Stimulated activated CD8-positive, alpha-beta memory T cell treated with anti-CD3 and anti-CD28 coated beads, Interleukin-7, amount 100 ng/mL, for 48 hours (primary cell): ENCODE measurements around the gene RSKR.
"Not testable (repeated sequence)": the region's sequence is repeated elsewhere in the genome, so short reads cannot be mapped to it uniquely, and the experiment has no call there.

Experiments
- DNase-seq, 2 donors: peaks; one replicate each; pipeline ENCODE4 v3.0.0-alpha.2; 2020; ENCODE audit warnings: low read depth in 1 of 2; ENCODE audit errors: extremely low read depth in 1 of 2

RSKR gene

DNA sequence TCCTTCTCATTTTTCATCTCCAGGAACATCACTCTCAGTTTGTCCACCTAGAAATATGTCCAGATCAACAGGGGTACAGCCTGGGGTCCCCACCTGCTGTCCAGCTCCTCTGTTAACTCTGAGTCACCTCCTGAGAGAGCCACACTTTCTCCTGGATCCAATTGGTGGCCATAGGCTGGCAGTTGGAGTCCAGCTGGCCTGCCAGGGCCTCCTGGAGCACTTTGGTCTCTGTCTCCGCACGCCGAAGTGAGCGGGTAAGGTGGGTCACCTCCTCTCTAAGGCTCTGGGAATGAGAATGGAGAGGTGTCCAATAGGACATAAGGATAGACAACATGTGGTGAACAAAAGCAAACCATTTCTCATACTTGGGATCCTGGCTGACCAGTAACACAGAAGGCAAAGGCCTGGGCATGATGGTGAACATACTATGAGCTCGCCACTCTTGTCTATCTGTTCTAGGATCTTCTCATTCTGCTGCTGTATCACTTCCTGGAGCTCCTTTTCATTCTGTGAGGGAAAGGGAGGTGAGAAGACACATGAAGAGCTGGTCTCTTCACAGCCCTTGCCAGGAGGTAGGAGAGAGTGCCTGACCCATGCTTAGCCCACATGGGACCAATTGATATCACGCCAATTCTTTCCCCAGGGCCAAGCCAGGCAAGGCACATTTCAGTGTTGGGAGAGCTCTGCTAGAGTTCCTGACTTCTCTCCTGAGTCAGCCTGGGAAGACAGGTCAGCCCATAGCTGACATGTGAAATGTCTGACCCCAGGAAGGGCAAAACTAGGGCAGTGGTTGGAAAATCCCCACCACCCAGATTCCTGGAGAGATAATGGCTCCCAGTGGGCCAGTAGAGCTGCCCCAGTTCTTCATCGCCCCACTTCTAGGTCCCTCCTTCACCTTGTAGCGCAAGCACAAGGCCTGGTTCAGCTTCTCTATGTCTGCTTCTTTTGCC is 35.5 kb downstream of the RSKR start:
- no peak for DNase-seq

DNA sequence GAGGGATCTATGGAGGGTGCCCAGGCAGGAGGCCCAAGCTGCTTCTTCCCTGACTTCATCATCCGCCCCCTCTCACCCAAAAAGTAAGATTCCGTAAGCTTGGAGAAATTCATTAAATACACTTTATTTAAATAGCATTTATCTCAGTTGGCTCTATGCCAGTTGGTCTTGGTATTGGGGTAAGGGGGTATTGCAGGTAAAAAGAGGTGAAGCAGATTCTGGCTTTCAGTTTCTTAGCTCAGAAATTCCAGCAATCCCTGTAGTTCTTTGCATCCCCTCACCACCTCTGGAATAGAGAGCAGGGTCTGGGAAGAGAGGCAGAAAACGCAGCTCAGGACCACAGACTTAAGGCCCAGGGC is 36.5 kb downstream of the RSKR start:
- no peak for DNase-seq

DNA sequence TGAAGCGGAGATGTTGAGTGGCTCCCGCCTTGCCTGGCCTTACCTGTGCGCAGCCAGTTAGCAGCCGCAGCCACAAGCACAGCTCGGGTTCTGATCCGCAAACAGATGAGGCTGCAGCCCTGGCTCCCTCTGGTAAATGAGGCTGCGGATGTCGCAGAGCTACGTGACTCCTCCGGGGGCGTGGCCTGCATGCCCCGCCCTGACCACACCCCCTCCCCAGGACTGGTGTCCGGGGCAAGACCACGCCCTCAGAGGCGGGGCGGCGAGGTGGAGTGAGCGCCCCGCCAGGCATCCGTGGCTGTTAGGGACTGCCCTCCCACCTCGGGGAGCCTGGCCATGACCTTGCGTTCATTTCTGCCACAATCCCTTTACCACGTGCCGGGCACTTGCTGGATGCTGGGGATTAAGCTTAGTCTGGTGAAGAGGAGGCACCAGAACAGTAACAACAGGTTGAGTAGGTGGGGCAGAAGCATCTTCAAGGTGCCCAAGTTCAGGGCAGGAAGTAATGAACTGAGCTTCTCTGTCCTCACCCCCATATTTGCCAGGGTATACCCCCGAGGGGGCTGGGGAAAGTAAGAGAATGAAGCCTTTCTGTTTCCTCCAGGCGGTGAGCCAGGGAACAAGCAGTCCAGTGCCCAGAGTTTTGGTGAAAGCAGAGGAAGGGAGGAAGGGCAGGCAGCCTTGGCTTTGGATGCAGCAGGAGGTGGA is 37.1 kb downstream of the RSKR start, which contains the start of gene ALDOC:
TSS of gene ALDOC (minus strand) at position 138 of the 708 bp plus-strand sequence. CDS start 1,363 bp downstream, outside the sequence.
- DNase-seq, result peak; percentile 92 to 96

DNA sequence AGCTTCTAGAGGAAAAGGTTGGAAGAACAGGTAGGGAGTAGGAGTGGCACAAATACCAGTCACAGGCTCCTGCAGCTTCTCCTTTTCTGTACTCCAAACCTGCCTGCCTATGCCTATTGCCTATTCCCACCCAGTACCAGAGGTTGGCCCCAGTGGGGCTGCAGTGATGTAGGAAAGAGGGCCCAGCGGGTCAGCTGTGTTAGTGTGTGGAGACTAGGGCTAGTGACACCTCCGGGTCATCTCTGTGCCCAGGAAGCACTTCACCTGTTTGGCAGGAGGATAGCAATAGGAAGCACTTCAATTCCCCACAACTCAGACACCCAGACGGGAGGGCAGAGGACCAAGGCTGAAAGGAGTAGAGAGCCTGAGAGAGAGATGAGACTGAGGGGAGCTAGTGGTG is 38.0 kb downstream of the RSKR start:
- not testable (repeated sequence) for DNase-seq

DNA sequence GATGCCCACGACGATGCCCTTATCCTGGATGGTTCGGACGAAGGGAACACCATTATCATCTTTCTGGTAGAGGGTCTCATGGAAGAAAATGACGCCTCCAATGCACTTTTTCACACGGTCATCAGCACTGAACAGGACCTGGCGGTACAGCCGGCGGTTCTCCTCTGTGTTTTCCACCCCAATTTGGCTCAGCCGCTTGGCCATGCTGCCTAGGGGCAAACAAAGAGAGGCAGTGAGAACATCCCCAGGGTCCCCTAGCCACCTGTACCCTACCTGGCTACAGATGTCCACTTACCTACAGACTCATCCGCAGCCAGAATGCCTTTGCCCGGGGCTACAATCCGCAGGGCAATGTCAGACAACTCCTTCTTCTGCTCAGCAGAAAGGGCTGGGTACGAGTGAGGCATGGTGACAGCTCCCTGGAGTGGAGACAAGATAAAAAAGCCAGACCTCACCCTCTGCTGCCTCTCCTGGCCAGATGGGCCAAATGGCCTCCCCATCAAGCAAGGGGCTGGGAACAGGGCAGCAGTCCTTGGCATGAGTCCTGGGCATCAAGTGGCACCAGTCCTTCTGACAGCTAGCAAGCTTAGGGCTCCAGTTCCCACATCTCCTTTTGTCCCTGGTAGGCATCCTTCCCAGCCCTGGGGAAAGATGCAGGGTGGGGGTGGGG is 38.7 kb downstream of the RSKR start:
- no peak for DNase-seq

DNA sequence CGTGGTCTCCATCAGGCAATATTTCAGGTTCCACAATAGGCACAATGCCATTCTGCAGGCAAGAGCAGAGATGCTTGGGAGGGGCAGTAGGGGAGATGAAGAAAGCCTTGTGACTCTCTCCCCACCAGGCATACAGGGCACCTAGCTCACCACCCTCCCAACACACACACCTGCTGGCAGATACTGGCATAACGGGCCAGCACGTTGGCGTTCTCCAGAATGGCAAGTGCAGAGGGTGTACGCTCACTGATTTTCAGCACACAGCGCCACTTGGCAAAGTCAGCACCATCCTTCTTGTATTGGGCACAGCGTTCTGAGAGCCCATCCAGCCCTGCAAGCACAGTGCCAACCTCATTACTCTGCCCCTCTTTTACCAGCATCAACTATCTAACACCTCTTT is 39.5 kb downstream of the RSKR start:
- no peak for DNase-seq

DNA sequence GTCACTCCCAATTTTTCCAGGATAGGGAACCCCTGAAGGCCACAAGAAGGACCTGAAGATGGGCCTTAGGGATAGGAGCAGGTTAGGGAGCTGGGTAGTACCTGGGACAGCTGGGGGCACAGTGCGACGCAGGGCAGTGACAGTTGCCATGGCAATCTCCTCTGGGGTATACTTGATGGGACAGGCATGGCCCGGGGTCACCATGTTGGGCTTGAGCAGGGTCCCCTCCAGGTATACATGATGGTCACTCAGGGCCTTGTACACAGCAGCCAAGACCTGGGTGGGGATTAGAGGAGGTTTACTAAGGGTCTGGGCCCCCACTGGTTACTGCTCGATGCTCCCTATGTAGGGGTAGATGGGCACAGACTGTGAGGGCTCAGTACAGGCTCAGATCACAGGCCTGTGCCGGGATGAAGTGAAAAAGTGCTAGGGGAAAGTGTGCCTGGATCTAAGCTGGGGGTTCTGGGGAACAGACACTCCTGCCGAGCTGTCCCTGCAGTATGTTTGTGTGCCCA is 40.0 kb downstream of the RSKR start:
- DNase-seq, result no peak

DNA sequence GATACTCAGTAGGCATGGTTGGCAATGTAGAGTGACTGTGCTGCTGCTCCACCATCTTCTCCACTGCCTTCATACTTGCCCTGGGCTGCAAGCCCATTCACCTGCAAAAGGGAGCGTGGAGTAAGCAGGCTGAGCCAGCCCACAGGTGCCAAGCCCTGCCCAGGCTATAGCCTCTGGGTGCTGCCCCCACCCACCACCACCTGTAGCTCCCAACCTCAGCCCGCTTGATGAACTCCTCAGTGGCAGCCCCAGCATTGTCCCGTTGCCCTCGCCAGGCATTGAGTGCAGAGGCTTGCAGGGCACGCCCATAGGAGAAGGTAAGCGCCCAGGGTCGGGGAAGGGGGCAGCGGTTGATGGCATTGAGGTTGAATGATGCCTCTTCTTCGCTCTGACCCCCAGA is 40.5 kb downstream of the RSKR start:
- no peak for DNase-seq

DNA sequence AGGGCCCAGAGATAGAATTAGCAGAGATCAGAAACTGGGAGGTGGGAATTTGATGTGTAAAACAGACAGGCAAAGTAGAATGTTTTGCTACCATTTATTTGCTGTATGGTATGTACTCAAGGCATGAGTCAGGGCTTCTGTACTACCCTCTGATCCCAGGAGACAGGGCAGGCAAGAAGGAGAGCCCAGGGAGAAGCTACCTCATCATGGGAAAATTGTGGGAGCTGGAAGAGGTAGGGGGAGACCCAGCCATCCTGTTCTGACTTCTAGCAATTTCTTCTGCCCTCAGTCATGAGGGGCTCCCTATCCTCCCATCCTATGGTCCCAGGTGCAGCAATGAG is 41.0 kb downstream of the RSKR start:
- DNase-seq, result no peak

DNA sequence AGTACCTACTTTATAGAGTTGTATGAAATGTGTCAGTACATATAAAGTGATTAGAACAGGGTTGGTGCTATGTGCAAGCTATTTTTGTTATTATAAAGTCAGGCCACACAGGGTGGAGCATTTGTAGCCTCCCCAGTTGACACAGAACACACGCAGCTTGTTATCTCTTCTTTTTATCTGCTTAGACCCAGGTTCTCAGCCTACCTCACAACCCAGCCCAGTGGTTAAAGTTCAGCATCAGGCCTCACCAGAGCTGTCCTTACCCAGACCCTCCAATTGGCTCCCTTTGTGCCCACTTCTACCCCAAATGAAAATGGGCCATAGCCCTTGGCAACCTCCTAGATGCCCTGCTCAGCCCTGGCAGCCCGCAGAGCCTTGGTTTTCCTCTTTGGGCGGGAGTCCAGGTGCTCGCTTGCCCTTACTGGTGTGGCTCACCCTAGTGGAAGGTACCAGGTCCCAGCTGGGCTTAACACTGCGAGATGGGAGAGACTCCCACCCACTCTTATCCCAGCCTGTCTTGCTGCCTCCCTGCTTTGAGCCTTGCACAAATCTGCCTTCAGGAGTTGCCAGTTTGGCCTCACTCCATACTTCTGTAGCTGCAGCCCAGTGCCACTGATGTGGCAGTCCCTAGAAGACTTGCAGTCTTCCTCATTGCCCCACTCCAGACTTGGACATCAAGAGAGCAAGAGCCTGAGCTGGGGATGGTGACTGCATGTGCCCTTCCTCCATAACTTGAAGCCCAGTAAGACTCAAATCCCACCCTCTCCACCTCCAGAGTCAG is 41.5 kb downstream of the RSKR start:
- DNase-seq, result no peak

DNA sequence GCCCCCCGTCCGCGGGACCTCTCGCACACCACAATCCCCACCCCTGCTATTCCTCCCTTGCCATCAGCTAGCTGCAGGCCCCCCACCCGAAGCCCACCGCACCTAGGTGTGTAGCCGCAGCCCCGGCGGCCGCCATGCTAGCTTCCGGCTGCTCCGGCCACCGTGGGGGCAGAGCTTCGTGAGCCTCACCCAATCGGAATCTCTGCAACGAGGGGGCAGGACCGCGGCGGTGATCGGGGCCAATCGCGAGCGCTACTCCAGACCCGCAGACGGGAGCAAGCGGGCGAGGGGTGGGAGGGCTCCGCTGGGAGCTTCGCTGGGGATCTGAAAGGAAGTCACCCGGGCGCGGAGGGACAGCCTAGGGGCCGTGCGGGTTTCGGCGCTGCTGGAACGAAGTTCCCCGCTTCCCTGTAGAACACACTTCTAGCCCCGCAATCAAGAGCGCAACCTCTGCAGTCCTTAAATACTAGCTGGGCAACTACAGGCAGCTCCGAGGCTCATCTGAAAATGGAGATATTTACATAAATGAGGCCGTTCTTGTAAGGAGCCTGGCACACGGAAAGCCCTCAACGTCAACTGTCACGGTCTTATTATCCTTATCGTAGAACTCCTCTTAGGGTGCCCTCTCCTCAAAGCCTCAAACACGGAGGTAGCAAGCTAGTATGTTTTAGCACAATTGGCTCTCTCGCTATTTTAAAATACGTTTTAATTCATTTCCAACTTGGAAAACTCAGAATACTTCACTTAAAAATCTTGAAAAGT is 42.4 kb downstream of the RSKR start, which contains the start of gene PIGS:
TSS of gene PIGS (minus strand) at position 164 of the 762 bp plus-strand sequence. CDS start at position 136, 28 bp downstream.
- peak; percentile 89 to 93 for DNase-seq

DNA sequence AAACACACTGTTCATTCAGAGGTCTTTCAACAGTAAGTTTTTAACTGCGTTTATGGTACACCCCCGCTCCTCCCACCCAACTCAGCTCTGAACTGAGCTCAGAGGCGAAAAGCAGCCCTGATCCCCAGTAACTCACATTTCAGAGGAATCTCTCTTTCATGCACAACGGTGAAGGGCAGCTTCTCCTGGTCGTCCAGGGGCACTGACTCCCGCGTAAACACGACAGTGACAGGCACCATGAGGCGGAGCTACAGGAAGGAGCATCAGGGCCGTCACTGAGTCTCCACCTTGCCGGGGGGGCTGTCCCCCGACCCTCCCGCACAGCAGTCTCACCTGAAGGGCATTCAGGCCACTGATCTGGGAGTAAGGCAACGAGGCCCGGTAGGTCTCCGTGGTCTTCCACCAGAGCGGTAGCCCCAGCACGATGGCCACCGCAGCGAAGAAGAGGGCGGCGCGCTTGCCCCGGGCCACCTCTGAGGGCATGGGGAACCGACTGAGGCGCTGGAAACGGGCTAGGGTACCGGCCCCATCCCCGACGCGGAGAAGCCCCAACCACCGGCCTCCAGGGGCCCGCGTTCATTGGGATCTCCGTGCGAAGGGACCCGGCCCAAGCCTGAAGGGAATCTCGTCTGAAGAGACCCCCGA is 43.1 kb downstream of the RSKR start:
- DNase-seq, result no peak

DNA sequence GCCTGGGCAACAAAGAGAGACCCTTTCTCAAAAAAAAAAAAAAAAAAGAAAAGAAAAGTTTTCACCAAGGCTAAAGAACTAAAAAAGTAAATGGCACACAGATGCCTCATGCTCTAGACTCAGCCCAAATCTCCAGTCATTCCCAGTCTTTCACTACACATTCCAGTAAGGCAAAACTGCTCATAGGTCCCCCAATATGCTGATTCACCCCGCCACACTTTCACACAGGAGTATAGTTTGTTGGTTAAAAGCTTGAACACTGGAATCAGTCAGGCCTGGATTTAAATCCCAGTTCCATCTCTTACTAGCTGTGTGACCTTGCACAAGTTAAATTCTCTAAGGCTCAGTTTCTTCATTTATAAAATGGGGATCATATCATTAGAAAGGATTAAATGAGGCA is 44.5 kb downstream of the RSKR start:
- DNase-seq, result no peak

DNA sequence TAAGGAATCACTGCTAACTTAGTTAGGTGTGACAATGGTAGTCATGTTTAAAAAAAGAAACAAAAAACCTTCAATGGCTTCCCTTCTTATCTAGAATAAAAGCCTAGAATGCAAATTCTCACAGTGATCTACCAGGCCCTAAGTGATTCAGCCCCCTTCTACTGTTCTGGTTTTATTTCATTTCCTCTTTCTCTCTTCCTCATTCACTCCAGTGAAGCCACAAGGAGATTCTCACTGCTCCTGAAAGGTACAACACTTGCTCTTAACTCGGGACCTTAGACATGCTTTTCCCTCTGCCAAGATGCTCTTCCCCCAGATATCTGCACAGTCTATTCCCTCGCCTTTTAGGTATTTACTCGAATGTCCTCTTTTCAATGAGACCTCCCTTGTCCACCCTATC is 46.4 kb downstream of the RSKR start:
- DNase-seq, result no peak

DNA sequence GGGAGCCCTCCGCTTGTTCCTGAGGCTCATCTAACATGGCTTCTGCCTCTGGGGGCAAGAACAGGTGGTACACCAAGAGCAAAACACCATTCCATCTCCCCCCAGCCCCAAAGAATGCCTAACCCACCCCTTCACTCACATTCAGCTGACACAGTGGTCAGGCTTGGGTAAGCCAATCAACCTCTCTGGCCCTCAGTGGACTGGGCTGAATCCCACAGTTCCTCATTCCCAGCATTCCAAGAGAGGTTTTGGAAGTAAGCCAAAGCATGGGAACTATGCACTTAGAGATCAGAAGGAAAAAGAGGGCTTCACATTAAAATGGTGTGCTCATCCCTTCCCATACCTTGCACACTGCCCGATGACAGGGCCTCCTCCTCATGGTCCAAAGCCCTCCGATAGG is 50.5 kb downstream of the RSKR start:
- DNase-seq, result no peak
